ENCODE results near the gene EPHB2. TPM values are rescaled to one million over a fixed set of nuclear protein-coding genes. Genes with fewer than 3 reads are reported as not detected.

Gene EPHB2
- total and polyA plus RNA-seq, 12 donors, result 0.15 to 5.0 (median 0.85) TPM

- peak in 1 of 8 donors; percentile 16 for ATAC-seq
- peaks cover 0 to 24% (median 7%) of the 10 kb centered on the region in 11 donors for H3K9me3 ChIP-seq
- intact Hi-C loops (cut with DNase I), result no loop called here
- DNase-seq, result no peak
- 83 to 84% methylated on average over 10 of the region's 10 CpGs for WGBS, 2 donors
- no peak overlapping the region for H3K4me3 ChIP-seq
- TF ChIP-seq CTCF (IDR thresholded peaks at IDR 0.05), result no peak
- H3K27me3 ChIP-seq, result peaks cover 0 to 34% (median 17%) of the 10 kb centered on the region in 7 donors
- no peaks in the 10 kb centered on the region for H3K4me1 ChIP-seq
- no peak overlapping the region for H3K27ac ChIP-seq
- no peaks in the 10 kb centered on the region for H3K36me3 ChIP-seq
Measured at GRCh38 chr1:22963044-22963677, 252.5 kb downstream of the EPHB2 start.

- Histone ChIP-seq H3K4me1 (peaks cover 0 to 2% (median 0%) of the 10 kb centered on the region in 9 donors), H3K4me3 (no peak overlapping the region), H3K27me3 (peaks cover 0 to 57% (median 30%) of the 10 kb centered on the region in 7 donors), H3K27ac (no peak overlapping the region), H3K9me3 (peaks cover 0 to 24% (median 7%) of the 10 kb centered on the region in 11 donors), H3K36me3 (no peaks in the 10 kb centered on the region)
- DNase-seq (no peak), ATAC-seq (no peak)
- no peak for TF ChIP-seq CTCF (IDR thresholded peaks at IDR 0.05)
- intact Hi-C loops (cut with DNase I), result no loop called here
- WGBS, 2 donors, result 74 to 77% methylated on average over 5 of the region's 5 CpGs
Measured at GRCh38 chr1:22966309-22966708, 255.7 kb downstream of the EPHB2 start.

GRCh38 chr1:22967833-22968232, 257.2 kb downstream of the EPHB2 start:
- WGBS, 2 donors, result 50 to 57% methylated on average over 2 of the region's 2 CpGs
- Histone ChIP-seq H3K36me3 (no peaks in the 10 kb centered on the region), H3K27ac (no peak overlapping the region), H3K4me3 (no peak overlapping the region), H3K27me3 (peaks cover 0 to 71% (median 42%) of the 10 kb centered on the region in 7 donors), H3K9me3 (peaks cover 0 to 24% (median 7%) of the 10 kb centered on the region in 11 donors), H3K4me1 (peaks cover 0 to 4% (median 0%) of the 10 kb centered on the region in 9 donors)
- TF ChIP-seq CTCF (IDR thresholded peaks at IDR 0.05), result no peak
- DNase-seq (no peak), ATAC-seq (no peak)
- intact Hi-C loops (cut with DNase I), result no loop called here

- Histone ChIP-seq H3K9me3 (peaks cover 0 to 24% (median 7%) of the 10 kb centered on the region in 11 donors), H3K36me3 (no peaks in the 10 kb centered on the region), H3K4me1 (peaks cover 0 to 4% (median 0%) of the 10 kb centered on the region in 9 donors), H3K27me3 (peaks cover 0 to 76% (median 38%) of the 10 kb centered on the region in 7 donors), H3K4me3 (no peak overlapping the region), H3K27ac (no peak overlapping the region)
- TF ChIP-seq CTCF (IDR thresholded peaks at IDR 0.05), result no peak
- ATAC-seq, result peak in 6 of 8 donors; percentile 42 to 83 (median 59)
- DNase-seq, result no peak
- intact Hi-C loops (cut with DNase I), result no loop called here
- WGBS, 2 donors, result 6 to 7% methylated on average over 5 of the region's 5 CpGs
Measured at GRCh38 chr1:22969304-22969709, 258.7 kb downstream of the EPHB2 start.
